GM19035 (cell line): ENCODE data around the gene PKDREJ.
"Not testable (repeated sequence)": the region's sequence is repeated elsewhere in the genome, so short reads cannot be mapped to it uniquely, and the experiment has no call there.

Source experiments
- ATAC-seq: cut with Tn5 transposase; IDR thresholded peaks from one replicate; pipeline ENCODE4 v1.9.1; 2021; ENCODE audit not compliant: unreplicated experiment

The PKDREJ gene

GRCh38 chr22:46267431-46268279 lies 4.5 kb upstream of the PKDREJ start, which contains the start of gene TTC38:
Gene TTC38 (plus strand): TSS chr22:46268008. CDS start chr22:46268040, 32 bp downstream.
- ATAC-seq = no peak

DNA sequence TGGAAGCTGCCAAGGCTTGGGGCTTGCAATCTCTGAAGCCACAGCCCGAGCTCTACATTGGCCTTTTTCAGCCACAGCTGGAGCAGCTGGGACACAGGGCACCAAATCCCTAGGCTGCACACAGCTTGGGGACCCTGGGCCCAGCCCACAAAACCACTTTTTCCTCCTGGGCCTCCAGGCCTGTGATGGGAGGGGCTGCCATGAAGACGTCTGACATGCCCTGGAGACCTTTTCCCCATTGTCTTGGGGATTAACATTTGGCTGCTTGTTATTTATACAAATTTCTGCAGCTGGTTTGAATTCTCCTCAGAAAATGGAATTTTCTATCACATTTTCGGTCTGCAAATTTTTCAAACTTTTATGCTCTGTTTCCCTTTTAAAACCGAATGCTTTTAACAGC lies 2.5 kb upstream of the PKDREJ start:
- not testable (repeated sequence) for ATAC-seq

DNA sequence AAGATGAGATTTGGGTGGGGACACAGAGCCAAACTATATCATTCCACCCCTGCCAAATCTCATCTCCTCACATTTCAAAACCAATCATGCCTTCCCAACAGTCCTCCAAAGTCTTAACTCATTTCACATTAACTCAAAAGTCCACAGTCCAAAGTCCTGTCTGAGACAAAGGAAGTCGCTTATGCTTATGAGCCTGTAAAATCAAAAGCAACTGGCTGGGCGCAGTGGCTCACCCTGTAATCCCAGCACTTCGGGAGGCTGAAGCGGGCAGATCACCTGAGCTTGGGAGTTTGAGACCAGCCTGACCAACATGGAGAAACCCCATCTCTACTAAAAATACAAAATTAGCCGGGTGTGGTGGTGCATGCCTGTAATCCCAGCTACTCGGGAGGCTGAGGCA lies 1.4 kb upstream of the PKDREJ start:
- ATAC-seq = not testable (repeated sequence)

DNA sequence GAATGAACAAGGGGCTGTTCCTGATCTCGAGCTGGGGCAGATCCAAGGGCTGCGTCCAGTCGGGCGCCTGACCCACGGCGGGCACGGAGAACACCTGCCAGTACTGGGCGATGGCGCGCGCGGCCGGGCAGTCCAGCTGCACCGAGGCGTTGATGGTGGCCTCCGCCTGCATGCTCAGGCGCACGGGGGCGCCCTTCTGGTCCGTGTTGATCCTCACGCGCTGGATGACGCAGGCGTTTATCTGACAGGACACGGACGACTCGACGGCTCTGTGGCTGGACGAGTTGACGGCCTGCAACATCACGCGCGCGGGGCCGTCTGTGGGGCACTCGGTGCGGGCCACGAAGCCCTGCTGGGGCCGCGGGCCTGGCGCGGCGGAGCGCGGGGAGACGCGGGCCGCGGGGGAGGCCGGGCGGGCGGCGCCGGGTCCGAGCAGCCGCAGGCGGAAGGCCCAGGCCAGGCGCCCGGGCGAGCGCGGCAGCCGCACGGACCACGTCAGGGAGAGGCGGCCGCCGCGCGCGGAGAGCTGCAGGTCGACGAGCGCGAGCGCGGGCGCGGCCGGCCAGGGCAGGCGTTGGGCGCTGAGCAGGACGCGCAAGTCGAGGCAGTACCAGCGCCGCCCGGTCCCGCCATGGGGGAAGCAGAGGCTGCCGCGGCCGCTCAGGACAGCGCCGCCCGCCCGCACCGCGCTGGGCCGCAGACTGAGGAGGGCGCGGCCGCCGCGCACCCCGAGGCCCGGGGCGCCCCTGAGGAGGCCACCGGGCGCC lies 511 bp downstream of the PKDREJ start:
- ATAC-seq = no peak

GRCh38 chr22:46260038-46260437 lies 3.1 kb downstream of the PKDREJ start:
- no peak for ATAC-seq

- ATAC-seq = no peak
Observed at GRCh38 chr22:46259374-46259773, 3.8 kb downstream of the PKDREJ start.

DNA sequence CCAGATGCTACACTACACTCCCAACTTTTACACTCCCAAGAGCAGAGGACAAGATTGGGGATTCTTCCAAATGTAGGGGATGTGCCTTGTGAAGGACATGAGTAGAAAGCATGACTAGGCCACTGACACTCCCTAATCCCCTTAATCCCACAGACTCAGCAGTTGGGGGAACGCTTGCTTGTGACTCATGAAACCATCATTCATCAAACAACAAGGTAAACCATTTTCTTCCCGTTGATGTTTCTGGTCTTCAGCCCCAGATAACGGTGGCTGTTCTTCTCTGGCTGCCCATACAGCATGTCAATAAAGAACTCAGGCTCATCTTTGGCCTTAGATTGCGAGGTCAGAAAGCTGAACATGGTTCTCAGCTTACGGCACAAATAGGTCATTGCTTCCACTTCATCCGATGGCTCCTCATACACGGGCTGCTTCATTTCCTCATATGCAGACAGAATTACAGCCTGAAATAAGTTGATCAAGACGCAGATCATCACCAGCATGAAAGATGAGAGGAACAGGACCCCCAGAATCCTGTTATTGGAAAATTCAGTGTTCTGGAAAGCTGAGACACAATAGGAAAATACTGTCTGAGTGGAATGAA lies 6.7 kb downstream of the PKDREJ start:
- ATAC-seq = no peak

- no peak for ATAC-seq
Observed at GRCh38 chr22:46251816-46252380, 11.2 kb downstream of the PKDREJ start.

GRCh38 chr22:46251266-46251665 lies 11.9 kb downstream of the PKDREJ start:
- ATAC-seq = no peak

DNA sequence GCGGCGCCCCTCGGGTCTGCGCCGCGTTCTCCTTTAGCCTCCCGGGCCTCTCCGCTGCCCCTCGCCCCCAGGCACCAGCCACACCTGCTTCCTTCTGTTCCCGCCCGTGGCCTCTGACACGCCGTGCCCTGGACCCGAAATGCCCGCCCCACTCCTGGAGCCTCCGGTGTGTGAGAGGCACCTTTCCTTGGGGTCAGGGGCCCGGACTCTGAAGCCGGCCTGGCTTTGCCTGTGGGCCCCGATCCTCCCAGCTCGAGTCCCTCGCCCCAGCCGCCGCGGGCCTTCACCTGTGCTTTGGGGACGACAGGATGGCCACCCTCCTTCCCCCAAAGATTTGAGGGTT lies 12.4 kb downstream of the PKDREJ start:
- peak; percentile 26 for ATAC-seq

- ATAC-seq = peak; percentile 79
Observed at GRCh38 chr22:46250035-46250782, 12.9 kb downstream of the PKDREJ start, which contains the start of gene CDPF1. Gene CDPF1 (minus strand): TSS chr22:46250293. CDS start chr22:46248284, 2,009 bp downstream.

DNA sequence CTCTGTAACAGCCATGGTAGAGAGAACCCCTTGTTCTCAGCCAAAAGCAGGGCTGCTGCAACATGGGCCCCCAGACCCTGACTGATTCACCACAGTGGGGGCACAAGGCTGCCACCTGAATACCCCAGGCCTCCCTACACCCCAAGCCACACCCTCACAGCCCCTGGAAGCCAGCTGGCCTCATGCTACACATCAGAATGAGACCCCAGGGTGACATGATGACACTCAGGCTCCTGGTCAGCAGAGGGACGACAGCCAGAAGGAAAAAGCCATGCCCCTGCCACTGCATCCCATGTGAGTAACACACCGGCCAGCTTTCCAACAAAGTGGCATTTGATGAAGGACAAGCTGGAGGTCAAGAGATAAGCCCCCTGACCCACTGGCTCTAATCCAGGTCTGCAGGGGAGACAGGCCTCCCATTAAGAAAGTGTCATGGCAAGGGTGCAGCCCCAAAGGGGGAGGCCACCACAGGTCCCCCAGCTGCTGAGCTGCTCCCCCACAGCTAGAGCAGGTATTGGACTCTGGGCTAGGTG lies 15.6 kb downstream of the PKDREJ start:
- ATAC-seq = no peak

DNA sequence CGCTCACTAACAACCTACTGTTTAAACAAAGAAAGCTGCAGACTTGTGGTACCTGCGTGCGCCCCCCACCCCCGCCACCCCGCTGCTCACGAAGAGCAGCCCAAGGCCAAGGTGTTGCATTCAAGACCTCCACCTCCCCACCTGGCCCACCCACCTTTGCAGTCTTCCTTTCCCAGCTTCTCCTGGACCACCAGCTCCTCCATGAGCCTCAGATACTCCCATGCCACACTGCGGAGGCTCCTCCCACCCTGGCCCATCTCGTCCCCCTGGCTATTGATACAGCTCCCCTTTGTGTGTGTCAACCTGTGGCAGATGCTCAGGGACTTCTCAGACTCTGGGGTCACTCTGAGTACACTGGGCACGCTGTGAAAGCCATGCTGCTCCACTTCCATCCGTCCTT lies 17.0 kb downstream of the PKDREJ start:
- no peak for ATAC-seq

GRCh38 chr22:46245511-46245910 lies 17.6 kb downstream of the PKDREJ start:
- ATAC-seq = no peak

DNA sequence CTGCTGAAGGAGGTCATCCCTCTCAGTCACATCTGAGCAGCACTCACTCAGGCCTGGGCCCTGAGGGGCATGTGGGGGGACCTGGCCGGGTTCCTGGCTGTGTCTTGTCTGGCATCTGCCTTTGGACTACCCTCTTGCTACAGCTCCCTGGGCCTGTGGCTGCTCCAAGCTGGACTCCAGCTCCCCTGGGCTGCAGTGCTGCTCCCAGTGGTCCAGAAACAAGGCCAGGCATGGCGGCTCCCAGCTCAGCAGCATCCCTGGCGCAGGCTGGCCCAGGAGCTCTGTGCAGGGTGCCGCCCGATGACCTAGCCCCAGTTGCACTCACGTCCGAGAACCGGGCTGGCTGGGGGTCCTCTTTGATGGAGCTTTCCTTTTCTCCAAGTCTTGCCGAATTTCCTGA lies 18.4 kb downstream of the PKDREJ start:
- no peak for ATAC-seq

DNA sequence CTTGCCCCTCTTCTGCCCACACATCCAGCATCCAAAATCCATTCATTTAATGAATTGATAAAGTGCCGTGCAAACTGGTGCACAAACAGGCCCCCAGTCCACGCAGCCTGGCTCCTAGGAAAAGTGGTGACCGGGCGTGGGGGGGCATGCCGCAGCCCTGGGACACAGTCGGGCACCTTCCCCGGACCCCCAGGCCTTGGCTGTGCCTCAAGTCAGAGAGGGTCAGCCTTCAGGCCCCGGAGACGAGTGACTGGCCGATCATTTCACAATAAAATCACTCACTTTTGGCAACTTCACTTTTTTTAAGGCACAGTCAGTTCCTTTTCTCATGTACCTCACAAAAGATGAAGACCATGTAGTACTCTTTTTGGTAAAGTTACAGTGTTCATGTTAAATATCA lies 21.1 kb downstream of the PKDREJ start:
- ATAC-seq = no peak

DNA sequence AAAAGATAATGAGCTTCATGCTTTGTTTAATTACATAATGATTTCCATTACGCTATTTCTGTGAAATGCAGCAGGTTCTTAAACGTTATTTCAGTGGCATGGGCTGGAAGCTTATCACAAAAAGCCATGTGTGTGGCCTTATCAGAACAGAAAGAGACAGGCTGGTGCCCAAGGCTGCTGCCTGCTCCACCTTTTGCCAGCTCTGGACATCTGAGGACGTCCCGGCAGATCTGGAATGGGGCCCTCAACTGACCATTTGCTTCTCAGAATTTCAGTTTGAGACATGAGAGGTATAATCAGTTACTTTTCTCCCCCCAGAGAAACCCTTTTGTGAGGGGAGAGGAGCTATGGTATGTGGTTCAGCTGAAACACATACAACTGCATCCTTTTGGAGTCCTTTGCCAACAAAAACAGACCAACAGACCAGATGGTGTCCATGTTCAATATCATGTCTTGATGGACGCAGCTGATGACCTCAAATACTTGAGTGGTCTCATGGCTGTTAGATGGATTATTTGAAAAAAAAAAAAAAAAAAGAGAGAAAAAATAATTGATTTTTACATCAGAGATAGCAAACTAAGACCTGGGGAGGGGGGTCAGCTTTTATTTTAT lies 21.6 kb downstream of the PKDREJ start:
- no peak for ATAC-seq

GRCh38 chr22:46240907-46241306 lies 22.2 kb downstream of the PKDREJ start:
- no peak for ATAC-seq

DNA sequence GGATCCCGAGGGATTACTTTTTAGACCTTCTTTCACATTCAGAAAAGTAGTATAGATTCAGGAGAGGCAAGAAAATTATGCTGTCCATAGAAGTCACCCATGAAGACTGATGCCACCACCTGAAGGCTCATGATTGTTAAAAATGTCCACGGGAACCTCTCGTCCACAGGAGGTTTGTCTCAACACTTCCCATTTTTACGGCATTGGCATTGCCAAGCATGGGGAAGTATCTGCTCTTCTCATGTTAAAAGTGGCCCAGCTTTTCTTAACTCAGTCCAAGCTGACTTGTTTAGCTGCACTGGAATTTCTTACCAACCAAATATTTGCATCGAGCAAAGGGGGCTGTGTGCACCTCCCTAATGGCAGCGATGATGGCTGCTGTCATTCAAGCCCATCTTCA lies 22.6 kb downstream of the PKDREJ start:
- no peak for ATAC-seq

- ATAC-seq = no peak
Observed at GRCh38 chr22:46240073-46240472, 23.1 kb downstream of the PKDREJ start.
